Activated CD4-positive, alpha-beta memory T cell treated with anti-CD3 and anti-CD28 coated beads for 36 hours (primary cell): ENCODE measurements around the gene ARMH3. TPM values are rescaled to one million over a fixed set of nuclear protein-coding genes. Genes with fewer than 3 reads are reported as not detected.
A peak's percentile ranks its signal among the peaks of the same experiment; 100 is the strongest.

Experiments
- CTCF ChIA-PET: fragments of 350-600 bp; sonication (Branson Sonifier 250); formaldehyde crosslinking; loops from one replicate; lab custom pipeline; 2021; ENCODE audit warnings: antibody characterized with exemption, inconsistent platforms; lab: Charles Lee
- POLR2A ChIA-PET: fragments of 350-600 bp; sonication (Branson Sonifier 250); formaldehyde crosslinking; loops from one replicate; lab custom pipeline; 2021; ENCODE audit warnings: antibody characterized with exemption; lab: Charles Lee
- DNase-seq: peaks from one replicate; pipeline ENCODE4 v3.0.0-alpha.2; 2020
- H3K27ac Mint-ChIP-seq: one replicate; pipeline ENCODE4 v1.8.0; 2021; ENCODE audit warnings: mixed read lengths
- H3K27me3 Mint-ChIP-seq: one replicate; pipeline ENCODE4 v1.8.0; 2021; ENCODE audit warnings: mixed read lengths
- H3K36me3 Mint-ChIP-seq: one replicate; pipeline ENCODE4 v1.8.0; 2021; ENCODE audit warnings: mixed read lengths
- H3K4me1 Mint-ChIP-seq: one replicate; pipeline ENCODE4 v1.8.0; 2021; ENCODE audit warnings: low read depth, mixed read lengths
- H3K4me3 Mint-ChIP-seq: one replicate; pipeline ENCODE4 v1.8.0; 2021; ENCODE audit warnings: mild to moderate bottlenecking, mixed read lengths
- H3K9me3 Mint-ChIP-seq: one replicate; pipeline ENCODE4 v1.8.0; 2021; ENCODE audit warnings: mixed read lengths
- intact Hi-C: fragments of 100-400 bp; cut with micrococcal nuclease; formaldehyde crosslinking; loops from one replicate; pipeline ENCODE4 v1.15.1; 2023
- total RNA-seq, 2 experiments: library from RNA; stranded (reverse); gene quantifications; one replicate each; pipeline ENCODE4 v1.2.3, GENCODE V29; 2021

ARMH3 gene
- total RNA-seq, 2 experiments from 2014 or later: 16.1 to 18.8 TPM

DNA sequence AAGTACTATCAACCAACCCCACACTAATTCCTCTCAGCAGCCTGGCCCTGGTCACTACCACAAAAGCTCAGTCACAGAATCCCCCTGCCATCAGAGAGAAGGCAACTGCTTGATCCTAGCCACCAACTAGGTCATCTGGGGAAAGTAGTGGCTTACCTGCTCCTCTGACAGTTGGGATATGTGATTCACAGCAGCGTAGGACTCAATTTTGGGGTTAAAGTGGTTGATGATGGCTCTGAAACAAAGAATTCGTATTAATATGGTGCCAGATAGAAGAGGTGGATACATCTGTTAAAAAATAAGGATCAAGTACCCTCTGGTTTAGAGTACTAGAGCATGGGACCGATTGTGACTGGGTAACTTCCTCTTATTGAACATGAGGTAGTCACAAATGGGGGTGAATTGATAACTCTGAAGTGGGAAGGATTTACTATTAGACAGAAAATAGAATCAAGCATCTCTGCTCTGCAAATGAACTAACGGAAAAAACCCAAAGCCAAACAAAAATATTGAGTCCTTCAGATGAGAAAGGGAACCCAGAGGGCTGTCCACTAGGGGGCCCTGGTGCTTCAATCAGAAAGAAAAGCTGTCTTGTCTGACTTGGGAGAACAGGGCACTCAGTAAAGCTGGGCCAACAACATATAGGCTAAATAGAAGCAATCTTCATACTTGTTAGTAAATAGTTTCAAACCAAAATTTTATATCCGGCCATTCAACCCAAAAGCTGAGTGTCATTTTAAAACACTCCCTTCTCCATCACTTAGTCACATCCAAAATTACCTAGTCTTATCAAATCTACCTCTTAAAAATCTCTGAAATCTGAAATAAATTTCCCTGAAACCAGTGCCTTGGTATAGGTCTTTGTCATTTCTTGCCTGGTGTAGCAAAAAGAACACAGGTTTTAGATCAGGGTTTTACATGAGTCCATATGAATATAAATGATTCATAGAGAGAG lies 166.4 kb downstream of the ARMH3 start:
- H3K9me3 Mint-ChIP-seq: no peaks in the 10 kb centered on the region
- ChIA-PET POLR2A (interaction anchor here (0.5 to 0.9 kb wide), 2 partner anchors 184 to 189 kb away, joined by 3 to 4 read pairs; no protein-coding TSS in a partner anchor), CTCF (interaction anchor here (0.5 to 3.9 kb wide), 30 partner anchors 8 to 287 kb away, joined by 3 to 69 read pairs (median 3); partner anchors contain the start of gene KCNIP2)
- intact Hi-C loops: loop anchor here (1.0 kb wide), 2 partner anchors 120 to 184 kb away; no protein-coding TSS in a partner anchor
- H3K27me3 Mint-ChIP-seq: no peaks in the 10 kb centered on the region
- no peaks in the 10 kb centered on the region for H3K4me1 Mint-ChIP-seq
- no peak overlapping the region for H3K27ac Mint-ChIP-seq
- DNase-seq: peak; percentile 83
- no peak overlapping the region for H3K4me3 Mint-ChIP-seq
- H3K36me3 Mint-ChIP-seq: peaks cover 7% of the 10 kb centered on the region

DNA sequence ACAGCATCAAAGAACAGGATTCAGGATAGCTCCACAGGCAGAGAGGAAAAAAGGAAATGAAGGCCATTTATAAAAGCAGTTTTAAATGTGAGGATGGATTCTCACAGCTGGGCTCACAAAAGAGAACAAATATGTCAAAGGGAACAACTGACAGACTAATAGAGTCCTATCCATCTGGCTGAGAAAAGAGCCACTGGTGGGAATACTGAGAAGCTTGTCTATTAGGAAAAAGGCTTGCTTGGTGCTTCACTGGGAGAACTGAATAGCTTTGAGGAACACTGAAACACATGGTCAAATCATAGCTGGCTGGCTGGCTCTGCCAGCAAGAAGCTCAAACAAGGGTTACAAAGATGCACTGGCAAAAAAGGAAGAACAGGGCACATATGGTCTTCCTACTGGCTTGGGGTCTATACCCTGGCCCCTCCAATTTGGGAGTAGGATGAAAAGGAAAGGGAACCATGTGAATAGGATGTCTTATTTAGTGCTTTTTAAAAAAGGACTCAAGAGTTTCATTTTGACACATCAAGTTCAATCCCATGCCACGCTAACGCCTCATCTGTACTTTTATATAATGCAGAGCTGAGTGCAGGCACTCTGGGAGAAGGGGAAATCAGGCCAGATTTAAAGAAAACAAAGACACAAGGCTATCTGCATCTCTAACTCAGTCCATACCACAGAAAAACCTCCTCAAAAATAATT lies 167.6 kb downstream of the ARMH3 start:
- Mint-ChIP-seq H3K27ac (no peak overlapping the region), H3K27me3 (no peaks in the 10 kb centered on the region), H3K4me1 (no peaks in the 10 kb centered on the region), H3K4me3 (no peak overlapping the region), H3K36me3 (peaks cover 7% of the 10 kb centered on the region), H3K9me3 (no peaks in the 10 kb centered on the region)
- intact Hi-C loops: no loop called here
- ChIA-PET CTCF (interaction anchor here (0.7 to 3.9 kb wide), 19 partner anchors 8 to 1361 kb away, joined by 3 to 69 read pairs (median 6); partner anchors contain the start of gene KCNIP2), POLR2A (no interaction called here)
- DNase-seq: no peak

DNA sequence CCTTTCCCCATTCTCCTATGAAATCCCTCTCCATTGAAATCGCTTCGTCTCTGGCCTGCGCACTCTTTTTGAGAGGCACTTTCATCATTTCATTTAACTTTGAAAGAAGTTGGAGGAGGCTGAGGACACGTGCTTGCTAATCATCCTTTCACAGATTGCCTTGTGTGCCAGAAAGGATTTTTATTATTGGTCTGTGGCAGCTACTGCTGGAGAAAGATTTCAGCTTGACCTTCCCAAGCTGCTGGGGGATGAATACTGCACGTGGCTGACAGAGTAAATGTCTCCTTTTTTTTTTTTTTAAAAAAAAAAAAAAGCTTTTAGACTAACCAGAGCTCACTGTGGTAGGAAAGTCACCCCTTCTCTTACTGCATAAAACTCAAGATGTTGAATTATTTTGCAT lies 168.2 kb downstream of the ARMH3 start:
- Mint-ChIP-seq H3K4me3 (no peak overlapping the region), H3K9me3 (no peaks in the 10 kb centered on the region), H3K36me3 (peaks cover 7% of the 10 kb centered on the region), H3K4me1 (no peaks in the 10 kb centered on the region), H3K27me3 (no peaks in the 10 kb centered on the region), H3K27ac (no peak overlapping the region)
- intact Hi-C loops: no loop called here
- ChIA-PET CTCF (interaction anchor here (0.7 to 3.9 kb wide), 12 partner anchors 10 to 1360 kb away, joined by 3 to 69 read pairs (median 8); partner anchors contain the start of gene KCNIP2), POLR2A (no interaction called here)
- no peak for DNase-seq

DNA sequence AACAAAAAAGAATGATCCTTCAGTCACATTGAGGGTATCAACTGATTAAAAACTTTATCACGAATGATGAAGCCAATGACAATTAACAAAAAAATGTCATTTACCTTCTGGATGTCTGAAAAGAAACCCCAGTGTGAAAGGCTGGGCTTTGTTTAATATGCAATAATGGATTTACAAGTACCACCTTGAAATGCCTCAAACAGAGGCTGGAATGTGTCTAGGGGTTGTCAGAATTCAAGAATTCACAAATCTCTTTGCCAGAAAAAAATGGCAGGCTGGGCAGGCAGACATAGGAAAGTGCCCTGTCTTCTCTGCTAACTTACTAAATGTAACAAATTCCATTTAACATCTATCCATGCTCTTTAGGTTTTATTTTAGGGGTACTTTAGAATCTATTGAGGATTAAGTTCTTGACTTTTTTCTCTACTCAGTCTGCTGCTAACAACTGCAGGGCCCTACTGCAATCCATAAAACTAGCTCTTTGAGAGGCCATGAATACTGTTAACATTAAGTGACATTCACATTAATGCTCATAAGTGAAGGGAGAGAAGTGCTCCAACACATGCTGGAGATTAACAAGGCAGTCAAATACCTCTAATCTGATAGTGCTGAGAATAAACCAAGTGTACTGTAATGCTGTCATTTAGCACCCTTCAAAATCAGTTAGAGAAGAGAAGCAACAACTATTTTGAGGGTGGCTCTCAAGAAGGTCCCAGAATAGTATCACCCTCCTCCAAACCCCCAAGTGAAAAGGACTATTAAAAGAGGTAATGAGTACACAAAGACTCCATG lies 169.3 kb downstream of the ARMH3 start:
- intact Hi-C loops: no loop called here
- no peak for DNase-seq
- H3K4me1 Mint-ChIP-seq: no peaks in the 10 kb centered on the region
- no peaks in the 10 kb centered on the region for H3K27me3 Mint-ChIP-seq
- H3K36me3 Mint-ChIP-seq: peaks cover 7% of the 10 kb centered on the region
- H3K9me3 Mint-ChIP-seq: no peaks in the 10 kb centered on the region
- ChIA-PET POLR2A (no interaction called here), CTCF (interaction anchor here (0.7 to 3.9 kb wide), 3 partner anchors 38 to 186 kb away, joined by 4 to 29 read pairs (median 8); no protein-coding TSS in a partner anchor)
- no peak overlapping the region for H3K27ac Mint-ChIP-seq
- no peak overlapping the region for H3K4me3 Mint-ChIP-seq

DNA sequence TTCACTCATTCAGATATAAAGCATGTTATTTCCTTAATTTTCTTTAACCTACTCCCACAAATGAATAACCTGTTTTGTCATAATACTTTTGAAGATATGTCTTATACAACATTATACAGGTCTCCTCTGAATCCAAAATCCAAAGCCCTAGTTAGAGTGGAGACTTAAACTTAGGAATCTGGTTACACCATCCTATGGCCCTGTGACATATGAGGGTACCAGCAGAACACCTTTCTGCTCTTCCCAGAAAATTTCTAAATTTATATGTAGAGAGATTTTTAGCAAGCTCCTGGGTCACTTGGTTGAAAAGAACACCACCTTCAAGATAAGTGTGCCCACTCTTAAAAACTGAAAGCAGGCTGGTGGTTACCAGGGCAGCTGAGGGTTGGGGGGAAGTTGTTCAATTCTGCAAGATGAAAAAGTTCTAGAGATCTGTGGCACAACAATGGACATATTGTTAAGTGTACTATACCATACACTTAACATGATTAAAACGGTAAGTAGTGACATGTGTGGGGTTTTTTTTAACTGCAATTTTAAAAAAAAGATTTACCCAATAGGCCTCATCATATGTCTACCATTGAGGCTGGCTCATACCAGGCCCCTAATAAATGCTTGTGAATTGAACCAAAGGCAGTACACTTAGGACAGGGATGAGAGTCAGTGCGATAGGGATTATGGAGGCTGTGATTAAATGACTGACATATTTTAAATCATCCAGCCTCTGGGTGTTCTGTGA lies 174.8 kb downstream of the ARMH3 start:
- Mint-ChIP-seq H3K27ac (no peak overlapping the region), H3K9me3 (no peaks in the 10 kb centered on the region), H3K4me1 (peaks cover 2% of the 10 kb centered on the region), H3K36me3 (peaks cover 5% of the 10 kb centered on the region), H3K4me3 (no peak overlapping the region), H3K27me3 (no peaks in the 10 kb centered on the region)
- ChIA-PET CTCF (interaction anchor here (0.5 to 2.2 kb wide), 5 partner anchors 8 to 414 kb away, joined by 3 to 11 read pairs (median 3); no protein-coding TSS in a partner anchor), POLR2A (interaction anchor here (1.1 kb wide), 1 partner anchor 40 kb away, joined by 3 read pairs; no protein-coding TSS in a partner anchor)
- intact Hi-C loops: no loop called here
- DNase-seq: no peak

DNA sequence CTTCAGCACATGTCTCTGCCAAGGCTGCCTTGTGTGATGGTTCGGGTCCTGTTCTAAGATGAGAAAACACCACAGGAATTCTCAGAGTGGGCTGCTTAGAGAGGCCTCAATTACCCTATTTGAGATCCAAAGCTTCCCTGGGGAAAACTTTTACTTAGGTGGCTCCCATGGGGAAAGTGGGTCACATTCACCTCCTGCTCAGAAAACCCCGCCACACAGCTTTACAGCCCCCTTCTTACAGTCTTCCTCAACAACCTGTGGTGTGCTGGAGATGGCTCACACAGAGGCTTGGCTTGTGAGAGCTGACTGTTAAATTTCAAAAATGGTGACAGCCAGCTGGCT lies 175.8 kb downstream of the ARMH3 start:
- CTCF ChIA-PET: interaction anchor here (0.9 to 2.2 kb wide), 5 partner anchors 9 to 130 kb away, joined by 3 to 11 read pairs (median 4); no protein-coding TSS in a partner anchor
- Mint-ChIP-seq H3K27me3 (no peaks in the 10 kb centered on the region), H3K4me1 (peaks cover 8% of the 10 kb centered on the region), H3K27ac (no peak overlapping the region), H3K9me3 (no peaks in the 10 kb centered on the region), H3K4me3 (no peak overlapping the region), H3K36me3 (peaks cover 1% of the 10 kb centered on the region)
- intact Hi-C loops: no loop called here
- POLR2A ChIA-PET: interaction anchor here (1.1 kb wide), 1 partner anchor 39 kb away, joined by 3 read pairs; no protein-coding TSS in a partner anchor
- no peak for DNase-seq

DNA sequence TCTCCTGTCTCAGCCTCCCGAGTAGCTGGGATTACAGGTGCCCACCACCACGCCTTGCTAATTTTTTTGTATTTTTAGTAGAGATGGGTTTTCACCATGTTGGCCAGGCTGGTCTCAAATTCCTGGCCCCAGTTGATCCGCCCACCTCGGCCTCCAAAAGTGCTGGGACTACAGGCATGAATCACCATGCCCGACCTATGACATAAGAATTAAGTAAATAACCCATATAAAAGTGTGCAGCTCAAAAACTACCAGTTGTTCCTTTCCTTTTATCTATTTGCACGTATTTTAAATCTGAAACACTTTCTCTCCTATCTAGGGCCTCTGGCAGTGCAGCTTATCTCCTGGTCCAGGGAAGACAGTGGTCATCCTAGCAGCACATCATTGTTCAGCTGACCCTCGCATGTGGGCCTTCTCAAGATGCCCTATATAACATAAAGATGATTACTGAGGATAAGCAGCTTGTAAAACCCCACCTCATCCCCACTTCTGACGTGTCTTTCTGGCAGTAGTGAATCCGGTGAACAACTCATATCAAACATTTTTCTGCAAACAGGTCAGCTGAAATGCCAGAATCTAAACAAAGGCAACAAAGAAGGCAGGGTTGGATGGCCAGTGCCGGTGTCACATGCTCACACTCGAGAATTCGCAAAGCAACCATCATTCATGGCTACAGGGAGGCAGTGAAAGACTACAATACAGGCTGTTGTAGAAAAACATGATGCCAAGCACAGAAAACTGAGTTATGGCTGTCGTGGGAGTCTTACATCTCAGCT lies 176.3 kb downstream of the ARMH3 start:
- no peaks in the 10 kb centered on the region for H3K9me3 Mint-ChIP-seq
- intact Hi-C loops: no loop called here
- peaks cover 9% of the 10 kb centered on the region for H3K4me1 Mint-ChIP-seq
- H3K4me3 Mint-ChIP-seq: no peak overlapping the region
- H3K27me3 Mint-ChIP-seq: no peaks in the 10 kb centered on the region
- no peak for DNase-seq
- H3K27ac Mint-ChIP-seq: no peak overlapping the region
- ChIA-PET CTCF (interaction anchor here (0.9 to 2.2 kb wide), 6 partner anchors 10 to 193 kb away, joined by 3 to 11 read pairs (median 4); no protein-coding TSS in a partner anchor), POLR2A (no interaction called here)
- peaks cover 1% of the 10 kb centered on the region for H3K36me3 Mint-ChIP-seq

DNA sequence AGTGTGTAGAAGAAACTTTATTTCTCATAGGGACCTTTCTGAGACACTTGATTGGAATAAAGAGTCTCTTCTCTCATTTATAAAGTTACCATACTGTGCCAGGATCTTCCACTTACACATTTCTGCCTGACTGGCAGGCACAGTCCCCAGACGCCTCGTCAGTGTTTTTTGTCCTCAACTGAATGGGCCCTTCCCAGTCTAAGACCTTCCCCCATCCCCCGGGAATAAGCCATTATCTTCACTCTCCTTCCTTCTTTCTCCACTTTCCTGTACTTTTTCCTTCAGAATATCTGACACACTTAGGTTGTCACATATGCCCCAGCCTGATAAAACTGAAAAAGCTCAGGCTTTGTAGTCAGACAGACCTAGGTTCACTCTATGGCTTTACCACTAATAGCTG lies 177.1 kb downstream of the ARMH3 start:
- intact Hi-C loops: no loop called here
- Mint-ChIP-seq H3K4me1 (peaks cover 9% of the 10 kb centered on the region), H3K36me3 (peaks cover 1% of the 10 kb centered on the region), H3K4me3 (no peak overlapping the region), H3K27ac (no peak overlapping the region), H3K27me3 (no peaks in the 10 kb centered on the region), H3K9me3 (no peaks in the 10 kb centered on the region)
- DNase-seq: no peak
- ChIA-PET POLR2A (no interaction called here), CTCF (interaction anchor here (1.1 to 1.6 kb wide), 2 partner anchors 38 to 194 kb away, joined by 3 to 7 read pairs; no protein-coding TSS in a partner anchor)

DNA sequence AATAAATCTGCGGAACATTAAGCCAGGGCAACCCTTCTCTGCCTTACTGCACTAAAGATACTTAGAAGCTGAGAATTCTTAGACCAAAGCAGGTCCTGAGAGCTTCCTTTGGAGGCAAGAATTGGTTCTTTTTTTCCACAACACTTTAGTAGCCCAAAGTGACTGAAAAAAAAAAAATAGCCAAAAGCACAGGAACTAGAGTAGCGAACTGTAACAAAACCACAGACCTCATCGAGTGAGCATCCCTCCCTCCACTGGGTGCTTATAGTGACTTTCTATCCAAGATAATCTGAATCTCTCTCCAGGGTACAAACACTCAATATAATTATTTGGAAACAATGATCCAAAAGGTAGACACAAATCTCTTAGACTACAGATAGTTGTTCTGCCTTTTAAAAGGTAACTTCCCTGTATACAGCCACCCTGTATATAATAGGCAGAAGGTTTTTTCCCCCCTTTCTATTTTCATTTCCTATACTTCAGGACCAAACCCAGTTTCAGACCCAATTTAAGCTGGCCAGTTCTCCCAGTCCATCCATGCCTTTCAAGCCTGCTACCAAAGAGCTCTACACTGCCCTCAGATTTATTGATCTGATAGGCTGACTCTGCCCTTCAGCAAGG lies 180.8 kb downstream of the ARMH3 start:
- H3K9me3 Mint-ChIP-seq: no peaks in the 10 kb centered on the region
- no peak overlapping the region for H3K27ac Mint-ChIP-seq
- H3K27me3 Mint-ChIP-seq: no peaks in the 10 kb centered on the region
- peaks cover 9% of the 10 kb centered on the region for H3K4me1 Mint-ChIP-seq
- H3K36me3 Mint-ChIP-seq: peaks cover 3% of the 10 kb centered on the region
- ChIA-PET CTCF (interaction anchor here (1.1 kb wide), 2 partner anchors 35 to 134 kb away, joined by 4 read pairs; no protein-coding TSS in a partner anchor), POLR2A (no interaction called here)
- intact Hi-C loops: no loop called here
- H3K4me3 Mint-ChIP-seq: no peak overlapping the region
- no peak for DNase-seq

DNA sequence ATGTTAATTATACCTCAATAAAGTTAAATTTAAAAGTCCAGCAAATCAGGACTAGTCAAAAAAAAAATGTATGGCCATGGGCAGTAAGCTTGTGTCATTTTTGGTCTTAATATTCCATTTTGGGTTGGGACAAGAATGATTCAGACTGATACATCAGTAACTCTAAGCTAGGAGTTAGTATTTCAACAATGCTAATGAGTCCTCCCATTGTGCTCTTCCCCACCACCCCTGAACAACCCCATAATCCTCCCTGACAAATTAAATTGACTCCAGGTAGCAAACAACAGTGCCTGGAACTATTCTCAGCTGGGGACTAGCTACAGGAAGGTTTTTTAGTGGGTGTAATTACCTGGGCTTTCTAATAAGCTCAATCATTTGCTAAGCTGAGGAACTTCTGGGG lies 181.7 kb downstream of the ARMH3 start:
- no peak for DNase-seq
- intact Hi-C loops: no loop called here
- Mint-ChIP-seq H3K4me1 (peaks cover 9% of the 10 kb centered on the region), H3K27me3 (no peaks in the 10 kb centered on the region), H3K4me3 (no peak overlapping the region), H3K27ac (no peak overlapping the region), H3K36me3 (peaks cover 3% of the 10 kb centered on the region), H3K9me3 (no peaks in the 10 kb centered on the region)
- ChIA-PET CTCF (interaction anchor here (0.8 kb wide), 1 partner anchor 16 kb away, joined by 7 read pairs; no protein-coding TSS in a partner anchor), POLR2A (no interaction called here)
